Endodermal cell (in vitro differentiated cells): Measurements from ENCODE around the gene TCF7L2. TPM values are rescaled to one million over a fixed set of nuclear protein-coding genes. Genes with fewer than 3 reads are reported as not detected.

Source experiments
- DNase-seq: peaks from one replicate; pipeline ENCODE4 v3.0.0-alpha.2; 2017
- H3K27ac ChIP-seq: 2 replicates; pipeline ENCODE4 v1.5.1; 2013; ENCODE audit warnings: mild to moderate bottlenecking, low read depth, low read length, moderate library complexity
- H3K27me3 ChIP-seq: 2 replicates; pipeline ENCODE4 v1.6.1; 2013; ENCODE audit warnings: mild to moderate bottlenecking, low read length, moderate library complexity; ENCODE audit not compliant: insufficient read depth, control insufficient read depth, poor library complexity, severe bottlenecking
- H3K36me3 ChIP-seq: 2 replicates; pipeline ENCODE4 v1.7.0; 2013; ENCODE audit warnings: mild to moderate bottlenecking, low read length, moderate library complexity; ENCODE audit not compliant: control insufficient read depth, insufficient read depth
- H3K4me1 ChIP-seq: one replicate; pipeline ENCODE4 v1.7.0; 2013; ENCODE audit warnings: low read length; ENCODE audit not compliant: control insufficient read depth, insufficient read depth
- H3K4me3 ChIP-seq: 2 replicates; pipeline ENCODE4 v1.5.1; 2013; ENCODE audit warnings: mild to moderate bottlenecking, low read length, moderate library complexity
- H3K9ac ChIP-seq: 2 replicates; pipeline ENCODE4 v1.6.1; 2013; ENCODE audit warnings: mild to moderate bottlenecking, low read length, moderate library complexity; ENCODE audit not compliant: poor library complexity, severe bottlenecking; ENCODE audit errors: extremely low read depth
- H3K9me3 ChIP-seq: 2 replicates; pipeline ENCODE4 v1.6.1; 2013; ENCODE audit warnings: mild to moderate bottlenecking, low read length, moderate library complexity; ENCODE audit not compliant: control insufficient read depth
- H3K27ac Mint-ChIP-seq: 2 replicates; pipeline ENCODE4 v1.8.0; 2020; ENCODE audit warnings: mixed read lengths
- H3K27me3 Mint-ChIP-seq: 2 replicates; pipeline ENCODE4 v1.8.0; 2021; ENCODE audit warnings: mild to moderate bottlenecking, mixed read lengths; ENCODE audit not compliant: insufficient read depth
- H3K36me3 Mint-ChIP-seq: 2 replicates; pipeline ENCODE4 v1.8.0; 2020; ENCODE audit warnings: low read depth, mixed read lengths
- H3K4me1 Mint-ChIP-seq: 2 replicates; pipeline ENCODE4 v1.8.0; 2020; ENCODE audit warnings: mixed read lengths
- H3K4me3 Mint-ChIP-seq: 2 replicates; pipeline ENCODE4 v1.8.0; 2020; ENCODE audit warnings: mild to moderate bottlenecking, moderate library complexity, mixed read lengths
- H3K9me3 Mint-ChIP-seq: 2 replicates; pipeline ENCODE4 v1.8.0; 2020; ENCODE audit warnings: mild to moderate bottlenecking, mixed read lengths
- WGBS, 2 experiments: methylation state at CpG; one replicate each; pipeline versions ENCODE4 v1.1.5 to v1.1.7; 2013; ENCODE audit warnings: missing lambda C conversion rate in 2 of 2, mixed read lengths in 1 of 2; ENCODE audit not compliant: insufficient coverage in 1 of 2, insufficient read length in 1 of 2; 5-methylcytosine and 5-hydroxymethylcytosine counted together
- long read RNA-seq, 4 experiments: library from polyadenylated mRNA in 2 of 4; library from RNA in 1 of 4; library from capped mRNA in 1 of 4; stranded (forward) in 3 of 4; unstranded in 1 of 4; transcript quantifications; one replicate each; pipeline ENCODE4 v2.0.0, GENCODE V29; 2020 to 2021; ENCODE audit warnings: inconsistent platforms in 1 of 4
- polyA plus RNA-seq, 2 experiments: library from polyadenylated mRNA; stranded (reverse); fragments of 50-300 nt; gene quantifications; one replicate each; pipeline ENCODE4 v1.2.3, GENCODE V29; 2013
- total RNA-seq, 2 donors: library from RNA; stranded (reverse); fragmentation: NEBNext Ultra II Directional in 1 of 2; extraction: Animal tissue kit (Norgen Biotek cat#: 25700) in 1 of 2; gene quantifications; 2 replicates in 1 of 2; 3 replicates in 1 of 2; pipeline ENCODE4 v1.2.1, GENCODE V29; 2021
- TF ChIP-seq, protein P1 (sequence below): fragments of 200-600 bp; sonication (generic); conservative IDR thresholded peaks from 2 replicates; pipeline ENCODE4 v1.5.0; 2021; ENCODE audit warnings: antibody characterized with exemption, mild to moderate bottlenecking

TCF7L2 gene
- 100 to 1,000 TPM in 1 of 2 donors, 10 to 100 TPM in 1; 73.2 to 105 TPM for total RNA-seq
- 29.9 TPM for polyA plus RNA-seq (2013, experiment 1 of 2)
- polyA plus RNA-seq (2013, experiment 2 of 2) = 29.0 TPM
- long read RNA-seq, experiment 1, partial matches to known transcripts = 14 of 19 reads
- long read RNA-seq, experiment 1, other reads (novel, unspliced or antisense) = 4 of 19 reads
- long read RNA-seq, experiment 2, partial matches to known transcripts = 18 of 104 reads
- long read RNA-seq, experiment 2, other reads (novel, unspliced or antisense) = 75 of 104 reads
- long read RNA-seq, experiment 3, partial matches to known transcripts = 15 of 35 reads
- long read RNA-seq, experiment 3, other reads (novel, unspliced or antisense) = 17 of 35 reads
- long read RNA-seq, experiment 4, partial matches to known transcripts = 10 of 47 reads
- long read RNA-seq, experiment 4, other reads (novel, unspliced or antisense) = 37 of 47 reads

DNA sequence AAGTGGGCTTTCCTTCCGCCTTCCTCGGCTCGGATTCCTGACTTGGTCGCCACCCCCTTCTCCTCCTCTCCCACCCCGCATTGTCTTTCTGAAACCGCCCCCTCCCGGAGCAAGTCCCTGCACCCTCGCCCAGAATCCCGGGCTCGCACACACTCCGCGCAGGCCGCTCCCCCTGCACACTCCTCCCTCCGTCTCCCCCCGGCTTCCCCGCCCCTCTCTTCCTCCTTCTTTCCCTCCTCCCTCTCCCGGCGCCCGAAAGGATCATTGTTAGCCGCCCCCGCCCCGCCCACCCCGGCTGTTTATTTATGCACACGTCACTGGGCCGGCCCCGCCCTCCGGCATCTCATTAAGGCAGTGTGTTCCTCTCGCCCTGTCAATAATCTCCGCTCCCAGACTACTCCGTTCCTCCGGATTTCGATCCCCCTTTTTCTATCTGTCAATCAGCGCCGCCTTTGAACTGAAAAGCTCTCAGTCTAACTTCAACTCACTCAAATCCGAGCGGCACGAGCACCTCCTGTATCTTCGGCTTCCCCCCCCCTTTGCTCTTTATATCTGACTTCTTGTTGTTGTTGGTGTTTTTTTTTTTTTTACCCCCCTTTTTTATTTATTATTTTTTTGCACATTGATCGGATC lies at the start of gene TCF7L2:
Gene TCF7L2, plus strand, starts transcription at position 373 of the 633 bp plus-strand sequence. CDS start 510 bp downstream, outside the sequence.
- Histone ChIP-seq H3K9me3 (no peaks in the 10 kb centered on the region), H3K27ac (peak within 1 kb of the TSS; percentile 80), H3K4me3 (peak within 1 kb of the TSS; percentile 96), H3K27me3 (no peaks in the 10 kb centered on the region), H3K9ac (peak within 1 kb of the TSS; percentile 95), H3K36me3 (peaks cover 13% of the 10 kb centered on the region), H3K4me1 (peaks cover 4% of the 10 kb centered on the region)
- H3K4me3 Mint-ChIP-seq = peak within 1 kb of the TSS; percentile 99
- H3K9me3 Mint-ChIP-seq = no peaks in the 10 kb centered on the region
- 0% methylated on average over 1 to 36 of the region's 39 CpGs for WGBS, 2 experiments
- peak within 1 kb of the TSS; percentile 98 for H3K27ac Mint-ChIP-seq
- DNase-seq = peak; percentile 99
- H3K36me3 Mint-ChIP-seq = peaks cover 18% of the 10 kb centered on the region
- peaks cover 41% of the 10 kb centered on the region for H3K4me1 Mint-ChIP-seq
- H3K27me3 Mint-ChIP-seq = no peaks in the 10 kb centered on the region
- TF ChIP-seq, protein P1, sequence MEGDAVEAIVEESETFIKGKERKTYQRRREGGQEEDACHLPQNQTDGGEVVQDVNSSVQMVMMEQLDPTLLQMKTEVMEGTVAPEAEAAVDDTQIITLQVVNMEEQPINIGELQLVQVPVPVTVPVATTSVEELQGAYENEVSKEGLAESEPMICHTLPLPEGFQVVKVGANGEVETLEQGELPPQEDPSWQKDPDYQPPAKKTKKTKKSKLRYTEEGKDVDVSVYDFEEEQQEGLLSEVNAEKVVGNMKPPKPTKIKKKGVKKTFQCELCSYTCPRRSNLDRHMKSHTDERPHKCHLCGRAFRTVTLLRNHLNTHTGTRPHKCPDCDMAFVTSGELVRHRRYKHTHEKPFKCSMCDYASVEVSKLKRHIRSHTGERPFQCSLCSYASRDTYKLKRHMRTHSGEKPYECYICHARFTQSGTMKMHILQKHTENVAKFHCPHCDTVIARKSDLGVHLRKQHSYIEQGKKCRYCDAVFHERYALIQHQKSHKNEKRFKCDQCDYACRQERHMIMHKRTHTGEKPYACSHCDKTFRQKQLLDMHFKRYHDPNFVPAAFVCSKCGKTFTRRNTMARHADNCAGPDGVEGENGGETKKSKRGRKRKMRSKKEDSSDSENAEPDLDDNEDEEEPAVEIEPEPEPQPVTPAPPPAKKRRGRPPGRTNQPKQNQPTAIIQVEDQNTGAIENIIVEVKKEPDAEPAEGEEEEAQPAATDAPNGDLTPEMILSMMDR = no peak

DNA sequence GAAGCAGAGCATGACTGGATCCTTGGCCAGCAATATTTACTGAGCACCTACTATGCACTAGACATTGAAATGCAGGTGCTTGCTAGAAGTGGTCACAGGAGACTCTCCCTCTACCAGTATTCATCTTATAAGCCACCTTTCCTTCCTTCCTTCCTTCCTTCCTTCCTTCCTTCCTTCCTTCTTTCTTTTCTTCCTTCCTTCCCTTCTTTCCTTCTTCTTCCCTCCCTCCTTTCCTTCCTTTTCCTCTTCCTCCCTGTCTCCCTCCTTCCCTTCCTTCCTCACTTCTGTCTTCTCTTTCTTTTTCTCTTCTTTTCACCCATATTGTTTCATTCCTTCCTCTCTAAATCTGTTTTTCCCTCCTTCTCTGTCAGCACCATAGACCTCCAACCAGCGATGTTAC lies 47.3 kb upstream of the TCF7L2 start:
- Histone ChIP-seq H3K27ac (no peak overlapping the region), H3K4me1 (peaks cover 5% of the 10 kb centered on the region), H3K27me3 (no peaks in the 10 kb centered on the region), H3K36me3 (no peaks in the 10 kb centered on the region), H3K9me3 (no peaks in the 10 kb centered on the region), H3K4me3 (no peak overlapping the region), H3K9ac (no peak overlapping the region)
- TF ChIP-seq, protein P1 = no peak
- no peak overlapping the region for H3K4me3 Mint-ChIP-seq
- WGBS, 2 experiments = 94% methylated on average over 1 of the region's 1 CpG; no CpG with 5 or more reads in 1 of the 2 experiments
- no peak for DNase-seq
- peaks cover 2% of the 10 kb centered on the region for H3K9me3 Mint-ChIP-seq
- H3K36me3 Mint-ChIP-seq = no peaks in the 10 kb centered on the region
- H3K27me3 Mint-ChIP-seq = peaks cover 31% of the 10 kb centered on the region
- H3K4me1 Mint-ChIP-seq = peaks cover 28% of the 10 kb centered on the region
- H3K27ac Mint-ChIP-seq = no peak overlapping the region

DNA sequence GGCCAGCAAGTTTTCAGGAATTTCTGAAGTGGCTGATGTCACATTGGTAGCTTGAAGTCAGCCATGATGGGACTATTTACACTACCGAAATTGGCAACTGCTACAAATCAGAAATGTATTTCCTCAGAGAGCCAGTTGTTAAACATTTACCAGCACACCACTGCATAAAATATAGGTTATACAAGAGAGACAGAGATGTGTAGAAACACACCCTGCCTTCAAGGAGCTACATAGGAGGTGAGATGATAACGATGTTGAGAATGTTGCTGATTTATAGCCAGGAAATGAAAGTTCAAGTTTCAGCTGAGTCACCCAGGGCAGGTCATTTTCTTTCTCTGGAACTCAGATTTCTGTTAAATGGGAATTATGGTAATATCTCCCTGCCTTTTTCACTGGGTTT lies 46.0 kb upstream of the TCF7L2 start:
- Histone ChIP-seq H3K36me3 (no peaks in the 10 kb centered on the region), H3K9me3 (no peaks in the 10 kb centered on the region), H3K27ac (no peak overlapping the region), H3K4me1 (peaks cover 5% of the 10 kb centered on the region), H3K4me3 (no peak overlapping the region), H3K27me3 (no peaks in the 10 kb centered on the region), H3K9ac (no peak overlapping the region)
- Mint-ChIP-seq H3K4me1 (peaks cover 20% of the 10 kb centered on the region), H3K9me3 (no peaks in the 10 kb centered on the region), H3K36me3 (no peaks in the 10 kb centered on the region), H3K27ac (no peak overlapping the region), H3K27me3 (peaks cover 34% of the 10 kb centered on the region), H3K4me3 (no peak overlapping the region)
- no peak for DNase-seq
- 98 to 100% methylated on average over 1 to 2 of the region's 2 CpGs for WGBS, 2 experiments
- TF ChIP-seq, protein P1 = no peak
